Measurements from ENCODE around the gene GTPBP6.
"Not testable (repeated sequence)": the region's sequence is repeated elsewhere in the genome, so short reads cannot be mapped to it uniquely, and the experiment has no call there.

GTPBP6 gene

GRCh38 chrX:334331-334891 lies 15.8 kb upstream of the GTPBP6 start:
- DNase-seq: no peak

- DNase-seq: no peak
Observed at GRCh38 chrX:333611-334311, 15.2 kb upstream of the GTPBP6 start.

GRCh38 chrX:332916-333610 lies 14.5 kb upstream of the GTPBP6 start:
- no peak for DNase-seq

GRCh38 chrX:332496-332860 lies 13.9 kb upstream of the GTPBP6 start:
- DNase-seq: no peak

GRCh38 chrX:331825-332495 lies 13.4 kb upstream of the GTPBP6 start:
- DNase-seq: no peak

- peak; percentile 4 for DNase-seq
Observed at GRCh38 chrX:331151-331824, 12.7 kb upstream of the GTPBP6 start.

GRCh38 chrX:330726-331150 lies 12.1 kb upstream of the GTPBP6 start:
- no peak for DNase-seq

- not testable (repeated sequence) for DNase-seq
Observed at GRCh38 chrX:330141-330725, 11.6 kb upstream of the GTPBP6 start.

GRCh38 chrX:329291-329910 lies 10.8 kb upstream of the GTPBP6 start:
- DNase-seq: no peak

GRCh38 chrX:327660-328126 lies 9.1 kb upstream of the GTPBP6 start:
- no peak for DNase-seq

GRCh38 chrX:324664-325063 lies 6.1 kb upstream of the GTPBP6 start:
- not testable (repeated sequence) for DNase-seq

GRCh38 chrX:323721-324628 lies 5.4 kb upstream of the GTPBP6 start:
- no peak for DNase-seq

GRCh38 chrX:320126-320783 lies 1.7 kb upstream of the GTPBP6 start:
- no peak for DNase-seq

GRCh38 chrX:319579-320125 lies 1.1 kb upstream of the GTPBP6 start:
- DNase-seq: no peak

- DNase-seq: no peak
Observed at GRCh38 chrX:318068-318738, 393 bp downstream of the GTPBP6 start.

- DNase-seq: no peak
Observed at GRCh38 chrX:317424-318067, 1.1 kb downstream of the GTPBP6 start.

- DNase-seq: no peak
Observed at GRCh38 chrX:316351-317325, 2.0 kb downstream of the GTPBP6 start.
